Caki2 (cell line): ENCODE data around the gene TAL1. TPM values are rescaled to one million over a fixed set of nuclear protein-coding genes. Genes with fewer than 3 reads are reported as not detected.

Experiments used
- DNase-seq: peaks from one replicate; pipeline ENCODE4 v3.0.0-alpha.2; 2015; ENCODE audit warnings: low read depth
- in situ Hi-C: cut with HindIII; loops from 2 replicates; pipeline ENCODE4 v1.10.0; 2016; ENCODE audit warnings: low sequenced_read_pairs, low pct_unique_long_range_greater_than_20kb, mixed read lengths
- total RNA-seq: library from RNA; depleted of rRNA; stranded (reverse); fragments of >200 nt; shearing (Covaris generic); gene quantifications from 2 replicates; pipeline ENCODE4 v1.2.3, GENCODE V29; 2014; ENCODE audit warnings: low replicate concordance

TAL1 gene
- total RNA-seq, 1 experiment from 2014 or later: not detected

DNA sequence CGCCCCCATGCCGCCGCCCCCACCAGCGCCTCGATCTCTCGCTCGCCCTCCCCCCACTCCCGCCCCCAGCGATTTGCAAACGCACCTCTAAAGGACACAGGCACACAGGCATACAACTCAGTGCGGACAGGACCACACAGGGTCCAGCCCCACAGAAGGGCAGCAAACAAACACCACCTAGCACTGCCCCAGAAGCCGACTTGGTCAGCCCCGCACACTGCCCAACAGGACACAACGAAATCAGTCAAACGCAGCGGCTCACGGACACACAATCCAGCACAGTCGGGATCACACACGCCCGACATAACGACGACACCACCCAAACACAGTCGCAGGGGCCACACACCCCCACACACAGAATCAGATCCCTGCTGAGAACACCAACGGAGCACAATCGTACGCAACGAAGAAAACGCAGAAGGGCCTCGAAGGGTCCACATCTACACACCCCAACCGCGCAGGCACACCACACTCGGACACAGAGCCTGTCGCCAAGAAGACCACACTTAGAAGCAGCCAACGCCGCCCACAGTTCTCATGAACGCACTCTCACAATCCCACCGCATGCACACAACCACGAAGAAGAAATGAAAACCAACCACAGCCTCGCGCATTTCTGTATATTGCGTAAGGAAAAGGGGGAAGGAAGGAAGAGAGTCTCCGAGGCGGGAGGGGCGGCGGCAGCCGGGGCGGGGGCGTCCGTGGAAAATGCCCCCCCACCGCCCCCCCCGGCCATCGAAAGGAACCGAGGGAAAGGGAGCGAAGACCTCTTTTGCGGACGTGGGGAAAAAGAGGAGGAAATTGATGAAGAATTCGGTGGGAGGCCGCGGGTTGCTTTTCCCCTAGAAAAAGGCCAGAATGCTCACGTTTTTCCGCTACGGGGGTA is 481 bp downstream of the TAL1 start:
- DNase-seq: no peak
- in situ Hi-C loops: no loop called here

DNA sequence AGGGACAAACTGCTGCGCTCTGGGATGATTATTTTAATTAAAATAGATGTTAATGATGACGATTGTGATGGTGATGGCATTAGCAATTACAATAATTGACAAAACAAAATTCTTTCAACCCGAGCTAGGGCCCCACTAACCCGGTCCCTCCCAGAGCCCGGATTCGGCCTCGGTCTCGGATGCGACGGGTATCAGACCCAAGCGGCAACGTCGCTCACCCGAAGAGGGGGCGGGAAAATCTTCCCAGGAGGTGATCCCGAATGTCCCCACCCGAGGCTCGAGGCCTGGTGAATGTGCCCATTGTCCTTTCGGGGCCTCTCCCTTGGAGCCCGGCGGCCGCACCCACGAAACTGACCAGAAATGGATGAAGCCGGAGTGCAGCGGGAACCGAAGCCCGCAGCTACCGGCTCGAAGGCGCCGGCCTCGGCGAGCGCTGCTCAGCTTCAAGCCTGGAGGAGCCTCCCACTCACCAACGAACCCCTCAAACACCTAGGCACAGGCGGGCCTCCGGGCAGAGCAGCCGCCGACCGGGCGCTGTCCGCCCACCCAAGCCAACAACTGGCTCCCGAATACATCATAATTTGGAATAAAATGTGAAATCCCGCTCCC is 1.2 kb downstream of the TAL1 start:
- in situ Hi-C loops: no loop called here
- no peak for DNase-seq

DNA sequence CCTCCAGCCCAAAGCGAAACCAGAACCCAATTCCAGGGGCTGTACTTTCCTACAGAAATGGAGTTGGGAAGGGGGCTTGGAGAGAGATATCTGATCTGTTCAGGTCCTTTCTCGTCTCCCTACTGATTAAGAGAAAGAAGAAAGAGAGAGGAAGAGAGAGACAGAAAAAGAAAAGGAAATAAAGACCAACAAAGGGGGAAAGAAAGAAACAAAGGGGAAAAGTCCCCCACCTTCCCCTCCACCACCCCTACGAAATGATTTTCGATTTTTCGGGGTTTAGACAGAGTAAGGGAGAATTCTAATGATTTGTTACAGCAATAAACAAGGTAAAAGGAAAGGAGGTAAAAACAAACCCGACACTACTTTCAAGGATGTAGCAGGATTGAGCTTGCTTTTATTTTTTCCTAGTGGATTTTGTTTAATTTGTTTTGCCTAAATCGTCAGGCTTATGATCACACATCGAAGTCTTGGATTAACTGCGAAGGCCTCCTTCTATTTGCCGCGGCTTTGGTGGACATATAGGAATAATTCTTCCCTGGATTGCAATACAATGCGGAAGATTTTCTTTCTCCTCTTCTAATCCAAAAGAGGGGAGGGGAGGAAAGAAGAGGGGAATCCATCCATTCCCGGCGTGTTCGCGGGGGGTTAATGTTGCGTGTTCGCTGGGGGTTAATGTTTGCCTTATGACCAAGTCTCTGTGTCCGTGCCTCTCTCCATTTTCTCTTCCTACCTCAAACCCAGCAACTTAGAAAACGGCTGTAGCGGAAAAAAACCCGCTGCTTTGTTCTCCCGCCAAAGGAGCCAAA is 1.9 kb downstream of the TAL1 start:
- in situ Hi-C loops: no loop called here
- no peak for DNase-seq

DNA sequence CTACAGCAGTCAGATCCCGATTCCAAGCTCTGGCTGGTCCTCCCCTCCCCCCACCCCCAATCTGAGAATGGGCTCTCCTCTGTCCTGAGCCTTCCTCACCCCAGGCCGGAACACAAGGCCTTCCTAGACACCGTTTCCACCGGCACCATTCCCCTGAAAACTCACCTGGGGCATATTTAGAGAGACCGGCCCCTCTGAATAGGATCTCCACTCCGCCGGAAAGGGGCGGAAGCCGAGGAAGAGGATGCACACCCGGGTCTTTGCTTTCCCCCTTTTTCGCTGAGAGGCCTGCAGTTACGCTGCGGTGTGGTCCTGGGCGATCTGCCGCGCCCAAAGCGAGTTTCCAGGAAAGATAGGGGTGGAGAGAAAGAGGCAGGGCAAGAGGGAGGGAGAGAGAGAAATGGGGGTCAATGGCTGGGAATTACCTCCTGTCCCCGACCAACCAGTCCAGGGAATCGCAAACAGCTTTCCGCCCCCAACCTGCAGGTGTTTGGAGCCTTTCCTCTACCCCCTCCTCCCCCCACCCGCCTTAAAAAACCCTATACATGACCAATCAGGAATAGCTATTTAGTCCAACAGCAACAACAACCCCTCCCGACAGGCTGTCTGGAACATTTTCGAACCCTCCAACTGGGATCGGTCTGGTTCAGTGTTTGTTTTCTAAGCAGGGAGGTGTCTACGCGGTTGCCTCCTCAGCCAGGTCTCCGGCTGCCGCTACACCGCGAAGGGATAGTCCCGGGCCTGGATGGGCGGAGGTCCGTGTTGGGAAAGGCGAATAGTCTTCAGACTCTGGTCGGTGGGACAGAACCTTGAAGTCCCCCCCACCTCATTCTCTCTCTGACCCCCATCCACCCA is 2.8 kb downstream of the TAL1 start:
- no peak for DNase-seq
- in situ Hi-C loops: no loop called here

DNA sequence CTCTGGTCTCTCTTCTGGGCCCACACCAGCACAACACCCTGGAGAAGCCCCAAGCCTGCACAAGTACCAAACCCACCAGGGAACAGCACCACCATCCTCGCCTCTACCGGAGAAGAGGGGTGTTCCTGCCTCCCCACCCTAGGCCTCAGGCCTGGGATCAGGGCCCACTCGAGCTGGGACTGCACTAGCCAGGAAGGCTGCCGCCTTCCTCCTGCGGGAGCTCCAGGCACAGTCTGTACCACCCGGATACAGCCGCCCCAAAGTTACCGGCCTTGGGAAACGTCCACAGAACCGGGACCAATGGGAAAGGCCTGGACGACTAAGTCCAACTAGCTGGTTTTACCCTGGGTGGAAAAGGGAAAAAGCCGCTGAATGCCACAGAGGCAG is 3.4 kb downstream of the TAL1 start:
- in situ Hi-C loops: no loop called here
- no peak for DNase-seq

DNA sequence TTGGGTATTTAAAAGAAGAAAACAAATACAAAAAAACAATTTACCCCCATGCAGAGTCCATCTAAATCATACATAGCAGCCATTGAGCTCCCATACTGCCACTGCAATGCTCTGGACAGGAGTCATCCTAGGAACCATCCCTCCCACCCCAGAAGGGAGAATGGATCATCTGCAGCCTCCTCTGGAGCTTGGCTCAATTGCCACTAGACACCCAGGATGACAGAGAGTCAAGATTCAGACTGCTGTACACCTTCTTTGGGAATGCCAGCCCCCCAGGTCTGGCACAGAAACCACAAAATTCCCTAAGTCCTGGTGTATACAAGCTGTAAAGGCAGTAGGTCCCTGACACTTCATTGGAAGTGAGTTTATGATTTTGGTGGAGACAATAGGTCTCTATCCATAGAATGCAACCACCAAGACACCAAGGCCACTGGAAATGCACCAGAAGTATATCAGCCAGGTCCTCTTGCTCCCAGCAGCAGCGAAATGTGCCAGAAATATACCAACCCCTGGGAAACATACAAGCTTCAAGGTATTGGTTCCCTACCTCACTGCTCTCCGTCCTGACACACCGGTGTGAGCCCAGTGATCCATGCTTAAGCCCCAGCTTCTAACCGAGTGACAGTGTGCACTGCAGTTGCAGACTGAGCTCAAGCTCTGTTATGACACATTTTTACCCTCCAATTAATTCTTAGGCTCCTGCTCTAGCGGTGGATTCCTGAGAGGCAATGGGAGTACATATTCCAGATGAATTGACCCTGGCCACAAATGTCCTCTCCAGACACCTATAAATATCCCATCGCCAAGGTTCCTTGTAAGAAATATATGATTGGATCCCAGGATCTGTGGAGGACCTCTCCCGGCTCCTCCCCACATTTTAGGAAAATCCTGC is 4.4 kb downstream of the TAL1 start:
- DNase-seq: no peak
- in situ Hi-C loops: no loop called here

DNA sequence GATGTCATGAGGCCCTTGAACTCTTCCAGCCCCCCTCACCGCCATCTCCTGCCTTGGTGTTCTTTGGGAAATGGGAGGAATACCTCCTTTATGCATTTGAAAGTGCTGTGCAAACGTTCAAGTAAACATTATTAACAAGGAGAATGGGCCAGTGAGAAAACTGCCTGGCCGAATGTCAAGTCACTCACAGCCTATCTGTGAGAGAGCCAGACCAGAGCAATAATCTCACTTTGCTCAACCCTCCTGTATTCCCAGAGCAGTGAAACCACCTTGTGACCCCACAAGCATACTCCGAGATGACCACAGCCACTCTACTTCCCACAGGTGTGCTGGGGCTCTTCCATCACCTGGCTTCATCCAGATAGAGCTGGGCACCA is 5.2 kb downstream of the TAL1 start:
- no peak for DNase-seq
- in situ Hi-C loops: no loop called here

DNA sequence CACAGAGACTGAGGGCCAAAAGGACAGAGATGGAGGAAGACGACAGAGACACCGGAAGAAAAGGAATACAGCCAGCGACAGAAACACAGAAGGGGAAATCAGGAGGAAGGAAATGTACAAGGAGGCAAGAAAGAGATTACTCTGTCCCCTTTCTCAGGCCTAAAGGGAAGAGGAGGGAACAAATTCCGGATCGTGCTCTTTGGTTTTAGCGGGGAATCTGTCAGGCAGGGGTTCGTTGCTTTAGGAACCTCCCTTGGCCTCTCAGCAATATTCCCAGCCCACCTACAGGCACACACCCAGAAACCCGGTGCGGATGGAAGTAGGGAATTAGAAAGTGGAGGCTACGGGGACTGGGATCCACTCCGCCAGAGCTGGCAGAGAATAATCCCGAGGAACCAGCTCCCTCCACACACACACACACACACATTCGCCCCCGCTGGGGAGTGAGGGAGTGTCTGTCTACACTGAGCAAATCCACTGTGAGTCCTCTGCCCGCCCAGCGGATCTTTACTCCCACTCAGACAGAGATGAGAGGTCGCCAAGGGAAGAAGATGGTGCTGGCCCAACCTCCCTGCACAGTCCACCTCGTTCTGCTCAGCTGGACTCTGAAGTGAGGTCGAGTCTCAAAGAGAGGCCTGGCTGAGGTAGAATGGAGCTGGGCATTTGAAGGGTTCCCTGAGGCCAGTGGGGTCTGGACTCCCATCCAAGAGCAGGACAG is 5.7 kb downstream of the TAL1 start:
- in situ Hi-C loops: no loop called here
- DNase-seq: no peak

DNA sequence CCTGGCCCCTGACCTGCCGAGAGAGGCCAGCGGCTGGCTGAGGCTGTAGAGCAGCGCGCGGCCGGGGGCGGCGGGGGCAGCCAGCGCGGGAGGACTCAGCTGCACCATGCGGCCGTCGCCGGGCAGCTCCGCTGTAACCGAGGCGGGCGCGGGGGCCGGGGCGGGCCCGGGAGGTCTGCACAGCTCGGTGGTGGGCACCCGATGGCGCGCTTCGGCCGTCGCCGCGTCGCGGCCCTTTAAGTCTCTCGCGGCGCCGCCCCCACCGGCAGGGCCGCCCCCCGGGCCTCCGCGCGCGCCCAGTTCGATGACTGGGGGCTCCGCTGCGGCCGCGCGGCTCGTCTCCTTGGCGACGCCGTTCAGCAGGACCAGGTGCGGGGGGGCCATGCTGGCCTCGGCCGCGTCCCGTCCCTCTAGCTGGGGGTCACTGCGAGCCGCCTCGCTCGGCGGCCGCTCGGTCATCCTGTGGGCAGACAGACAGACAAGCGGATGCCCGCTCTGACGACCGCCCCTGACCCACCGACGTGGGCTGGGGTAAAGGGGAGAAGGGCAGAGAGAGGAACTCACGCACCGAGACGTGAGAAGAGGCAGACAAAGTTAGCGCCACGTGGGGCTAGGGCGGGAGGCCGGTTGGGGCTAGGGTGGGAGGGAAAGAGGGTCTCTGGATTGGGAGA is 6.5 kb downstream of the TAL1 start:
- no peak for DNase-seq

DNA sequence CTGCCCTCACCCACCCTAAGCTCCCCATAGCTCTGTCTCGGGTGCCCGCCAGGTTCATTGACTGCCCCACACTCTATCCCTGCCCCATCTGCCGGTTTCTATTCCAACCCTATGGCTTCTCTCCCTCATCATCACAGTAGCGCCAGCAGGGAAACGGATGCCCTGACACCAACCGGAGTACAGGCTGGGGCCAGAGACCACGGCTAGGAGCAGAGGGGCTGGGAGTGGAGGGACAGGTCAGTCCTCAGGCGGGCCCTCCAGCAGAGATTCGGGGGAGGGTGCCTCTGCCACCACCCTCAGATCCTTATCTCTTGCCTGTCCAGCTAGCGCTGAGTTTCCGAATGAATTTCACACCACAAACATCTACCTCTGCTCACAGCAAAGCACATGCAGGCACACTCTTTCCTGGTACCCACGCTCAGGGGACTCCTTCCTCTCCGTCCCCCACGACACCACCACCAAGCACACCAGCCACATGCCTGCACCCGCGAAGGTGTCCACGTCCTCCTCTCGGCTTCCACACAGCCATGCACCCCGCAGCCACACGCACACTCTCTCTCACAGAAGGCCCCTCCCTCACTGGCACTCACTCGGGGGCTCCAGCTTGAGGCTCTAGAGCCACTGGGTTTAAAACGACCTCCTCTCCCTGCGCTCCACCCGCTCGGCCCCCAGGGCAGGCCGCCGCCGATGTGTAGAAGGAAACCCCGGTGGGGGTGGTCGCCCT is 7.2 kb downstream of the TAL1 start:
- in situ Hi-C loops: no loop called here
- no peak for DNase-seq

More for the DNA sequence above, 6.5 kb downstream of the TAL1 start:
- in situ Hi-C loops: no loop called here

DNA sequence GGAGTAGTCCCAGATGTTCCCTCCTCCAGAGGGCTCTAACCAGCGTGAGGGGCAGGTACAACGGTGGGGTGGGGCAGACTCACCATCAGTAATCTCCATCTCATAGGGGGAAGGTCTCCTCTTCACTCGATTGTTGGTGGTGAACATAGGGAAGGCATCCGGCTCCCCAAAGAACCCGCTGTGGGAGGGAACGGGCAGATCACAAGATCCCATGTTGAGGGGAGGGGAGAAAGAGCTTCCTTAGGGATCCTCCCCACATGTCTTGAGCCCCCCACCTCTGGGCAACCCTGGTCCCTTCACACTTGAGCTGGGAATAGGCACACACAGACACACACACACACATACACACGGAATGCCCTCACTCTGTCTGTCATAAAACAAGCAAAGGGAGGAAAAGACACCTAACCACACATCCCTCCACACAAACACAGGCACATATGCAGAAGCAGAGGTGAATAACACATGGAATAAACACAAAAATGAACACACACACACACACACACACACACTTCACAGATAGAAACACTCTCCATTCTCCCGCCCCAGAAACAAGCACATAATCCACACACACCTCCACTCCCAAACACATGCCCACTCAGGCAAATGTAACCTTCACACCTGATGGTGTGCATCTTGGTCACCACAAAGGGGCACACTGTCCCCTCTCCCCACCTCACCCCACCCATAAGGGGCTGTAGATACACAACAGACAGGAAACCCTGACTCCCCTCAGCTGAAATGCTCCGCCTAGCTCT is 7.9 kb downstream of the TAL1 start:
- DNase-seq: no peak
- in situ Hi-C loops: no loop called here

DNA sequence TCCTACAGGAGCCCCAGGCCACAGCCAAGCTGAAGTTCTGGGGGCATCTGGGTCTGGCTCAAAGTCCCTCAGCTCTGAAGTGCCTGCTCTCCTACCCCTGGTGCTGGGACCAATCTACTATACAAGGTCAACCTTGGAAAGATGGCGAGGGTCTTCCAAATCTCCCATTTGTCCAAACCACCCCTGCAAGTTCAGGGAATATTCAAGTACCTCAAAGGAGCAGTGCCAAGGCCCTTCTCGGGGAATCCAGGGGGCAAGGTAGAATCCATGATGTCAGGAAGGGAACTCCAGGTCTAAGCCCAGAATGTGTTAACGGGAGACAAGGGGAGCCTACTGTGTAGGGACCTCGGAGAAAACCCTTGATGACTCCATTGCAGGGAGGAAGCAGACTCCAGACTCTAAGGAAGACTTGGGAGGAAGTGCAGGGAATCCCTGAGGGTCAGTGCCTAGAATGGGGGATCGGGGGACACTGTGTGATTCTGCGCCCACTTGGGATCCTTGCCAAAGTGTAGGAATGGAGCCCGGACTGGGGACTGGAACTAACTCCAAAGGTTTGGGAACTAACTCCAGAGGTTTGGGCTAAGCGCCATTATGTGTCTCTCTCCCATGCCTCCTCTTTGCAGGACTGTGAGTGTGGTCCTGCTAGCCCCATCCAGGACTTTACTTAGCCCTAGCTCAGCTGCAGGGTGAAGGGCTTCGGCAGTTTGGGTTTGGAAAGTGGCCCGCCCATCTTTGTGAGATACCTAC is 8.7 kb downstream of the TAL1 start:
- DNase-seq: no peak
- in situ Hi-C loops: no loop called here

DNA sequence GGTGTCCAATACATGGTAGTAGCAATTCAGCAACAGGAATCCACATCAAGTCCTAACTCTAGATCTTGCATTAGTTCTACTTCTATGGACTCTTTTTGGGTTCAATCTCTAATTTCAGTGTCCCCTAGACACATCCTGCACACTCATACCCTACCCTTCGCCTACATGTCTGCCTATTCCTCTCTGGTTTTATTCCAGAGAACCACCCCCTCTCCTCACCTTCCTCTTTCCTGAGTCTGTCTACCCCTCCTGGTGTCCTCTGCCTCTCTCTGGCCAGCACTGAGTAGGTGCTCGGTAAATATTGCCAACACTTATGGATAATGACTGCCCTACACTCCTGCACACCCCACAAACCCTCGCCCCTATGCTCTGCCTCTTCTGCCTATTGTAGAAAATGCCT is 9.5 kb downstream of the TAL1 start:
- DNase-seq: no peak
- in situ Hi-C loops: no loop called here

DNA sequence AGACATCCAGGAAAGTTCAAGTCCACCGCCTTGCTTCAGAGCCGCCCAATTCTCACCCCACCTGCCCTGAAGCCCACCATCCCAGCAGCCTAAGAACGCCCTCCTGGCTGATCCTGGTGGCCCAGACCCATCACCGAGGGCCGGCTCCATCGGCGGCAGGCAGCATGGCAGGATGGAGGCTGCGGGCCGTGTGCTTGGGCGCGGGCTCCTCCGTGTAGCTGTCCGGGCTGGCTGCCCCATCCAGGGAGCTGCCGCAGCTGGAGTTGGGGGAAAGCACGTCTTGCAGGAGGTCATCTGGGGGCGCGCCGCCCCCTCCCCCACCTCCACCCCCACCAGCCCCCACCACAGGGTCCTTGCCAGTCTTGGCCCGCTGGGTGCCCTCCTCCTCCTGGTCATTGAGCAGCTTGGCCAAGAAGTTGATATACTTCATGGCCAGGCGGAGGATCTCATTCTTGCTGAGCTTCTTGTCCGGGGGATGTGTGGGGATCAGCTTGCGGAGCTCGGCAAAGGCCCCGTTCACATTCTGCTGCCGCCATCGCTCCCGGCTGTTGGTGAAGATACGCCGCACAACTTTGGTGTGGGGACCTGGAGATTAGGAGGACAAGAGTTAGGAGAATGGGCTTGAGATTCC is 12.3 kb downstream of the TAL1 start:
- no peak for DNase-seq
- in situ Hi-C loops: no loop called here
